Liver (tissue), 9 donors: Measurements from ENCODE around the gene KISS1. TPM values are rescaled to one million over a fixed set of nuclear protein-coding genes. Genes with fewer than 3 reads are reported as not detected.

ENCODE experiments used
- DNase-seq: peaks from one replicate; pipeline ENCODE4 v3.0.0-alpha.2; 2017; ENCODE audit warnings: low spot score
- H3K27ac ChIP-seq, 2 donors: one replicate each; pipeline ENCODE4 v1.7.0; 2013; ENCODE audit warnings: inconsistent platforms in 2 of 2, low read length in 2 of 2, control low read depth in 1 of 2, low read depth in 1 of 2, mild to moderate bottlenecking in 1 of 2
- H3K27me3 ChIP-seq, 4 donors: one replicate each; pipeline versions ENCODE4 v1.6.1 to v1.7.0; 2013; ENCODE audit warnings: low read length in 3 of 4, inconsistent platforms in 1 of 4, mild to moderate bottlenecking in 1 of 4, moderate library complexity in 1 of 4; ENCODE audit not compliant: control insufficient read depth in 4 of 4, insufficient read depth in 4 of 4
- H3K36me3 ChIP-seq, 4 donors: one replicate each; pipeline versions ENCODE4 v1.6.1 to v1.7.0; 2013; ENCODE audit warnings: low read length in 3 of 4, mild to moderate bottlenecking in 3 of 4, low read depth in 1 of 4, moderate library complexity in 1 of 4; ENCODE audit not compliant: control insufficient read depth in 4 of 4, insufficient read depth in 3 of 4
- H3K4me1 ChIP-seq, 4 donors: one replicate each; pipeline versions ENCODE4 v1.6.1 to v1.7.0; 2013; ENCODE audit warnings: low read length in 3 of 4, mild to moderate bottlenecking in 3 of 4, moderate library complexity in 1 of 4; ENCODE audit not compliant: control insufficient read depth in 4 of 4, insufficient read depth in 4 of 4
- H3K4me3 ChIP-seq, 3 donors: one replicate each; pipeline versions ENCODE4 v1.6.1 to v1.7.0; 2013; ENCODE audit warnings: low read length in 3 of 3, control low read depth in 1 of 3, low read depth in 1 of 3, mild to moderate bottlenecking in 1 of 3
- H3K9ac ChIP-seq, 2 donors: one replicate each; pipeline ENCODE4 v1.7.0; 2013; ENCODE audit warnings: low read length in 2 of 2, mild to moderate bottlenecking in 2 of 2, moderate library complexity in 2 of 2, control low read depth in 1 of 2, low read depth in 1 of 2
- H3K9me3 ChIP-seq, 4 donors: one replicate each; pipeline versions ENCODE4 v1.6.1 to v1.7.0; 2013; ENCODE audit warnings: low read length in 3 of 4; ENCODE audit not compliant: control insufficient read depth in 4 of 4
- CTCF ChIP-seq: fragments of 150-350 bp; IDR thresholded peaks from 2 replicates; pipeline ENCODE4 v1.5.1; 2017; ENCODE audit warnings: improper control_type of control experiment, low read depth, low read length; ENCODE audit not compliant: missing input control
- EGR1 ChIP-seq, 2 donors: IDR thresholded peaks; 2 replicates each; pipeline ENCODE4 v1.6.1; 2016 to 2018; ENCODE audit warnings: antibody characterized with exemption in 2 of 2, low read depth in 2 of 2
- FOXA1 ChIP-seq: IDR thresholded peaks from 2 replicates; pipeline ENCODE4 v1.6.1; 2016; ENCODE audit warnings: antibody characterized with exemption
- FOXA2 ChIP-seq: IDR thresholded peaks from 2 replicates; pipeline ENCODE4 v1.6.1; 2016; ENCODE audit warnings: antibody characterized with exemption
- GABPA ChIP-seq, 2 donors: IDR thresholded peaks in 1 of 2; conservative IDR thresholded peaks in 1 of 2; 2 replicates each; pipeline ENCODE4 v1.6.1; 2016; ENCODE audit warnings: antibody characterized with exemption in 2 of 2, mild to moderate bottlenecking in 1 of 2, moderate library complexity in 1 of 2
- HNF4A ChIP-seq, 2 donors: conservative IDR thresholded peaks; 2 replicates each; pipeline ENCODE4 v1.6.1; 2016; ENCODE audit warnings: antibody characterized with exemption in 2 of 2, mild to moderate bottlenecking in 2 of 2
- HNF4G ChIP-seq: IDR thresholded peaks from 2 replicates; pipeline ENCODE4 v1.6.1; 2016; ENCODE audit warnings: antibody characterized with exemption
- JUND ChIP-seq, 2 donors: IDR thresholded peaks; 2 replicates each; pipeline ENCODE4 v1.6.1; 2016; ENCODE audit warnings: antibody characterized with exemption in 2 of 2
- NR2F2 ChIP-seq: IDR thresholded peaks from 2 replicates; pipeline ENCODE4 v1.6.1; 2016; ENCODE audit warnings: antibody characterized with exemption
- RAD21 ChIP-seq, 2 donors: IDR thresholded peaks; 2 replicates each; pipeline ENCODE4 v1.6.1; 2016; ENCODE audit warnings: antibody characterized with exemption in 2 of 2, mild to moderate bottlenecking in 2 of 2
- REST ChIP-seq: IDR thresholded peaks from 2 replicates; pipeline ENCODE4 v1.6.1; 2016; ENCODE audit warnings: antibody characterized with exemption, mild to moderate bottlenecking
- RXRA ChIP-seq, 2 donors: IDR thresholded peaks; 2 replicates each; pipeline ENCODE4 v1.6.1; 2017 to 2018; ENCODE audit warnings: antibody characterized with exemption in 2 of 2, mild to moderate bottlenecking in 1 of 2
- SP1 ChIP-seq: IDR thresholded peaks from 2 replicates; pipeline ENCODE4 v1.6.1; 2018; ENCODE audit warnings: antibody characterized with exemption, mild to moderate bottlenecking
- TAF1 ChIP-seq: conservative IDR thresholded peaks from 2 replicates; pipeline ENCODE4 v1.6.1; 2016; ENCODE audit warnings: antibody characterized with exemption, mild to moderate bottlenecking
- YY1 ChIP-seq: IDR thresholded peaks from 2 replicates; pipeline ENCODE4 v1.6.1; 2016; ENCODE audit warnings: antibody characterized with exemption, mild to moderate bottlenecking
- WGBS: extraction: QIAGEN DNeasy Blood & Tissue Kit; methylation state at CpG from one replicate; pipeline ENCODE4 v1.1.7; 2013; 5-methylcytosine and 5-hydroxymethylcytosine counted together
- polyA plus RNA-seq, 2 donors: library from polyadenylated mRNA; stranded (reverse) in 1 of 2; unstranded in 1 of 2; fragments of 200-250 nt in 1 of 2; fragments of >200 nt in 1 of 2; fragmentation: Nextera tagmentation in 1 of 2; extraction: Ambion mirVana in 1 of 2; gene quantifications; one replicate each; pipeline versions ENCODE4 v1.2.1 to v1.2.3, GENCODE V29; 2013 to 2015
- total RNA-seq, 2 donors: library from RNA; depleted of rRNA; stranded (reverse); fragments of >200 nt; gene quantifications; one replicate each; pipeline ENCODE4 v1.2.3, GENCODE V29; 2014
- TF ChIP-seq, protein P1 (sequence below): IDR thresholded peaks from 2 replicates; pipeline ENCODE4 v1.6.1; 2016; ENCODE audit warnings: antibody characterized with exemption
- TF ChIP-seq, protein P2 (sequence below): IDR thresholded peaks from 2 replicates; pipeline ENCODE4 v1.6.1; 2016; ENCODE audit warnings: antibody characterized with exemption
- TF ChIP-seq, protein P3 (sequence below): IDR thresholded peaks from 2 replicates; pipeline ENCODE4 v1.6.1; 2016; ENCODE audit warnings: antibody characterized with exemption
- donor health status: healthy.
- donor health status: healthy.
- donor health status: healthy.
- donor health status: healthy.
- donor health status: healthy.

Gene KISS1
- total and polyA plus RNA-seq, 4 donors, result 0.50 to 1.4 TPM; not detected in 2

DNA sequence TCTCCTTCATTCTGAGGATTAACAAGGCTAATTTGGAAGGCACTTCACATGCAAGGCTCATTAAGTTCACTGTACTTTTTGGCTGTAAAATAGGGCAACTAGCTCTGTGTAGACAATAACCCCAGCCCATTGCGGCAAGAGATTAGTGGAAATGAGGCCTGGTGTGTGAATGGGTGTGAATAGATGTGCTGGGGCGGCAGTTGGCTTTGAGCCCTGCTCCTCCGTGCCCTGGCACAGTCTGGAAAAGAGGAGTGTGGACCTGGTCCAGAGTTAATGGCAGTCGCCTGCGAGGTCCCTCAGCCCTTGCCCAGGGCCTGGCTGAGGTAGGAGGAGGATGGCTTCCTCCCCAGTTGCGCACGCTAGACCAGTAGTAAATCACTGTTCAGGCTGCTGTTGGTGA is 4.8 kb downstream of the KISS1 start:
- H3K4me3 ChIP-seq, result no peak overlapping the region
- H3K27ac ChIP-seq, result no peak overlapping the region
- no peaks in the 10 kb centered on the region for H3K36me3 ChIP-seq
- no peak for DNase-seq
- H3K9ac ChIP-seq, result no peak overlapping the region
- H3K4me1 ChIP-seq, result peaks cover 0 to 3% (median 0%) of the 10 kb centered on the region in 4 donors
- 75% methylated on average over 7 of the region's 7 CpGs for WGBS
- H3K9me3 ChIP-seq, result no peaks in the 10 kb centered on the region
- peaks cover 0 to 3% (median 0%) of the 10 kb centered on the region in 4 donors for H3K27me3 ChIP-seq
- no peak for TF ChIP-seq EGR1 (IDR thresholded peaks at IDR 0.05; ENCODE audit: low read depth in 2 of 2)
- TF ChIP-seq FOXA1, result no peak
- no peak for TF ChIP-seq CTCF
- TF ChIP-seq SP1, result no peak
- TF ChIP-seq HNF4G, result no peak
- TF ChIP-seq, protein P1, sequence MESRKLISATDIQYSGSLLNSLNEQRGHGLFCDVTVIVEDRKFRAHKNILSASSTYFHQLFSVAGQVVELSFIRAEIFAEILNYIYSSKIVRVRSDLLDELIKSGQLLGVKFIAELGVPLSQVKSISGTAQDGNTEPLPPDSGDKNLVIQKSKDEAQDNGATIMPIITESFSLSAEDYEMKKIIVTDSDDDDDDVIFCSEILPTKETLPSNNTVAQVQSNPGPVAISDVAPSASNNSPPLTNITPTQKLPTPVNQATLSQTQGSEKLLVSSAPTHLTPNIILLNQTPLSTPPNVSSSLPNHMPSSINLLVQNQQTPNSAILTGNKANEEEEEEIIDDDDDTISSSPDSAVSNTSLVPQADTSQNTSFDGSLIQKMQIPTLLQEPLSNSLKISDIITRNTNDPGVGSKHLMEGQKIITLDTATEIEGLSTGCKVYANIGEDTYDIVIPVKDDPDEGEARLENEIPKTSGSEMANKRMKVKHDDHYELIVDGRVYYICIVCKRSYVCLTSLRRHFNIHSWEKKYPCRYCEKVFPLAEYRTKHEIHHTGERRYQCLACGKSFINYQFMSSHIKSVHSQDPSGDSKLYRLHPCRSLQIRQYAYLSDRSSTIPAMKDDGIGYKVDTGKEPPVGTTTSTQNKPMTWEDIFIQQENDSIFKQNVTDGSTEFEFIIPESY, result no peak
- no peak for TF ChIP-seq YY1
- TF ChIP-seq, protein P2, sequence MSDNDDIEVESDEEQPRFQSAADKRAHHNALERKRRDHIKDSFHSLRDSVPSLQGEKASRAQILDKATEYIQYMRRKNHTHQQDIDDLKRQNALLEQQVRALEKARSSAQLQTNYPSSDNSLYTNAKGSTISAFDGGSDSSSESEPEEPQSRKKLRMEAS, result no peak
- TF ChIP-seq TAF1, result no peak
- TF ChIP-seq RXRA (IDR thresholded peaks at IDR 0.05), result no peak
- TF ChIP-seq GABPA (IDR thresholded peaks at IDR 0.05 in 1 of 2, conservative IDR thresholded peaks at IDR 0.05 in 1 of 2), result no peak
- TF ChIP-seq, protein P3, sequence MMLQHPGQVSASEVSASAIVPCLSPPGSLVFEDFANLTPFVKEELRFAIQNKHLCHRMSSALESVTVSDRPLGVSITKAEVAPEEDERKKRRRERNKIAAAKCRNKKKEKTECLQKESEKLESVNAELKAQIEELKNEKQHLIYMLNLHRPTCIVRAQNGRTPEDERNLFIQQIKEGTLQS, result no peak
- no peak for TF ChIP-seq FOXA2
- no peak for TF ChIP-seq HNF4A (conservative IDR thresholded peaks at IDR 0.05)
- TF ChIP-seq REST, result no peak
- no peak for TF ChIP-seq RAD21 (IDR thresholded peaks at IDR 0.05)
- no peak for TF ChIP-seq JUND (IDR thresholded peaks at IDR 0.05)
- TF ChIP-seq NR2F2, result no peak
